Bronchial epithelial cell (primary cell): ENCODE data around the gene HADHA. TPM values are rescaled to one million over a fixed set of nuclear protein-coding genes. Genes with fewer than 3 reads are reported as not detected.

Experiments used
- DNase-seq: peaks from one replicate; pipeline ENCODE4 v3.0.0-alpha.2; 2010; ENCODE audit warnings: low read depth
- FAIRE-seq: peaks from 2 replicates; lab custom pipeline; 2011; peaks lifted over from hg19 to GRCh38; lab: Jason Lieb, UNC
- H3K27me3 ChIP-seq: 2 replicates; pipeline ENCODE4 v1.5.1; 2011; ENCODE audit warnings: low read length; ENCODE audit not compliant: control insufficient read depth, insufficient read depth
- H3K36me3 ChIP-seq: 2 replicates; pipeline ENCODE4 v1.5.1; 2011; ENCODE audit warnings: low read length; ENCODE audit not compliant: control insufficient read depth, insufficient read depth
- H3K4me3 ChIP-seq: 2 replicates; pipeline ENCODE4 v1.5.1; 2011; ENCODE audit warnings: mild to moderate bottlenecking, low read depth, low read length, control low read depth
- CTCF ChIP-seq: IDR thresholded peaks from 2 replicates; pipeline ENCODE4 v1.5.1; 2011; ENCODE audit warnings: mild to moderate bottlenecking, moderate library complexity, low read length, control low read depth, inconsistent platforms; ENCODE audit not compliant: insufficient read depth, severe bottlenecking
- total RNA-seq: library from RNA; depleted of rRNA; stranded (reverse); fragments of >200 nt; gene quantifications from 2 replicates; pipeline ENCODE4 v1.2.1, GENCODE V29; 2014

Gene HADHA
- total RNA-seq, 1 donor from 2014 or later: 140 TPM

GRCh38 chr2:26150243-26150642 is 94.2 kb downstream of the HADHA start:
- Histone ChIP-seq H3K4me3 (no peak overlapping the region), H3K36me3 (no peaks in the 10 kb centered on the region), H3K27me3 (no peaks in the 10 kb centered on the region)
- no peak for DNase-seq
- no peak for TF ChIP-seq CTCF
- FAIRE-seq: no peak

GRCh38 chr2:26148501-26148900 is 95.9 kb downstream of the HADHA start:
- no peaks in the 10 kb centered on the region for H3K27me3 ChIP-seq
- DNase-seq (no peak), FAIRE-seq (no peak)
- no peak overlapping the region for H3K4me3 ChIP-seq
- TF ChIP-seq CTCF: no peak
- H3K36me3 ChIP-seq: no peaks in the 10 kb centered on the region

GRCh38 chr2:26144953-26145680 is 99.3 kb downstream of the HADHA start:
- H3K4me3 ChIP-seq: no peak overlapping the region
- FAIRE-seq (no peak), DNase-seq (peak; percentile 51)

DNA sequence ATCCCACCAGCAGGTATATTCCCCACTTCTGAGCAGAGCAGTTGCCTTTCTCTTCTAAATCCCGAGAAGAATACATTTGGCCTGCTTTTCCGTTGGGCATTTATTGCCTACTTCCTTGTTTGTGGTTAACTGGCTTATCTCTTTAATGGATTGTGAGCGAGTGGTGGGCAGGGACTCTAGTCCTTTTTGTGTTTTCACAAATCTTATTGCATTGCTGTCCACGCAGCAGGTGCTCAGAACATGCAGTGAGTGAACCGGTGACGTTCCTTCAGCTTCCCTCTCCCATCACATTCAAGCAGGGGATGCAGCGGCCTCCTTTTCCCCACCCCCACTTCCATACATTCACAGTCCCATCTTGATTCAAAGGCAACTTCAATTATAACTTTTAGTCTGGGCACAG is 100.4 kb downstream of the HADHA start:
- no peaks in the 10 kb centered on the region for H3K27me3 ChIP-seq
- FAIRE-seq: no peak
- TF ChIP-seq CTCF: no peak
- no peak overlapping the region for H3K4me3 ChIP-seq
- H3K36me3 ChIP-seq: no peaks in the 10 kb centered on the region
- DNase-seq: no peak

More at GRCh38 chr2:26144953-26145680, 99.3 kb downstream of the HADHA start:
- peak; percentile 57 for TF ChIP-seq CTCF
- no peaks in the 10 kb centered on the region for H3K27me3 ChIP-seq
- no peaks in the 10 kb centered on the region for H3K36me3 ChIP-seq

DNA sequence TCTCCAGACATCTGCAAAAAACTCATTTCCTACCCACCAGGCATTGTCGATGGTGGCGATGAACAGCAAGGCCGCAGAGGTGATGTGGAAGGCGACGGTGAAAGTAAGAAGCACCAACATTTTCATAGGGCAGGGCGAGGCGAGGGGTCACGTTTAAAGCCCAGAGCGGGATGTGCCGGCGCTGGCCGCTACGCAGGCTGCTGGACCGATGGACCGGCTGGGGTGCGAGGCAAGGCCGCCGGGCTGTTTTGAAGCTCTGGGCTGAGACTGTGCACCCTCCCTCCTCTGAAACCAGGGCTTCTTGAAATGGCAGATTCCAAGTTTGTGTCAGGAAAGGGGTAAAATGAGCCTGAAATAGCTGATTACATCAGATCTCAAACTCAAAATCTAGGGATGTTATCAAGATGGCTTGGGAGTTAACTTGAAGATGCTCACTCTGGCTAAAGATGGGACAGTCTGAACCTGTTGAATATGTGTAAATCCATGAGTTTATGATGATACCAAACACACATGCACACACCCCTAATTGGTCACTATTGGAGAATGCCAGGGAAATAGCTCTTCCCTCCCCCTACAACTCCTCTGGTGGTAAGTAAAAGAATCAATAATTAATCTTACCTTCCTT is 103.2 kb downstream of the HADHA start:
- no peak for FAIRE-seq

More for the DNA sequence above, 103.2 kb downstream of the HADHA start:
- Histone ChIP-seq H3K27me3 (no peaks in the 10 kb centered on the region), H3K4me3 (no peak overlapping the region), H3K36me3 (no peaks in the 10 kb centered on the region)
- no peak for TF ChIP-seq CTCF
- DNase-seq: no peak

Other genes with a start within 250 kb of the HADHA start
- gene RAB10, start 210.5 kb downstream of the HADHA start, total RNA-seq: 308 and 654 TPM in 2 replicates
- under 0.01 and 0.13 TPM in 2 replicates for gene GAREM2, start 71.5 kb downstream of the HADHA start, total RNA-seq
- 105 and 135 TPM in 2 replicates for gene HADHB, start 307 bp upstream of the HADHA start, total RNA-seq
- 28.0 and 32.6 TPM in 2 replicates for gene SELENOI, start 101.5 kb upstream of the HADHA start, total RNA-seq
- not detected in 2 replicates for gene ADGRF3, start 102.2 kb upstream of the HADHA start, total RNA-seq
- gene DRC1, start 157.3 kb upstream of the HADHA start, total RNA-seq: 0.38 TPM in 1 of 2 replicates, not detected in the other
- not detected in 2 replicates for gene OTOF, start 233.5 kb upstream of the HADHA start, total RNA-seq